Right lobe of liver (tissue), 4 donors: ENCODE measurements around the gene CMPK2.

Experiments used
- POLR2A ChIP-seq: fragments of 450-650 bp; IDR thresholded peaks from one replicate; pipeline ENCODE4 v1.6.1; 2017; ENCODE audit warnings: antibody characterized with exemption, mild to moderate bottlenecking
- TF ChIP-seq, protein P1 (sequence below), 4 donors: fragments of 200-600 bp in 3 of 4; fragments of 450-650 bp in 1 of 4; IDR thresholded peaks; one replicate each; pipeline versions ENCODE4 v1.5.1 to v1.8.0; 2016 to 2022; ENCODE audit warnings: antibody characterized with exemption in 4 of 4, mild to moderate bottlenecking in 2 of 4
- donor health status: DM: no; HTN: no; CAD: no.
- donor health status: DM: no; HTN: no; CAD: no.
- donor health status: DM: no; HTN: yes; CAD: no.

DNA sequence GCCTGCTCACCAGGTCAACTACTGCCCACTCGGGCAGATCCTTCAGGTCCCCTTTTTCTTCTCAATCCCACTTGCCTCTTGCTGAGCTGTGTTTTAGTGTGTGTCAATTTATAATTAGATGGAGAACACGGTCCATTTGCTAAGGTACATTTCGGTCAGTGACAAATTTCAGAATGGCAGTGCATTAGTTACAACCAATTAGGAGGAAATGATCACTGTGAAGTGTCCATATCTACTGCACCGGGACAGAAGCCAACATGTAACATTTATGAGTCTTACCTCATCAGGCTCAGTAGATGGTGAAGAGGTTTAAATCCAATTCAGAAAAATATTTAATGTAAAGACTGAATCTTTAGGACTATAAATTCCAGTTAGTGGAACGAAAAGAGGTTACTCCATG is 47.7 kb downstream of the CMPK2 start:
- TF ChIP-seq, protein P1, sequence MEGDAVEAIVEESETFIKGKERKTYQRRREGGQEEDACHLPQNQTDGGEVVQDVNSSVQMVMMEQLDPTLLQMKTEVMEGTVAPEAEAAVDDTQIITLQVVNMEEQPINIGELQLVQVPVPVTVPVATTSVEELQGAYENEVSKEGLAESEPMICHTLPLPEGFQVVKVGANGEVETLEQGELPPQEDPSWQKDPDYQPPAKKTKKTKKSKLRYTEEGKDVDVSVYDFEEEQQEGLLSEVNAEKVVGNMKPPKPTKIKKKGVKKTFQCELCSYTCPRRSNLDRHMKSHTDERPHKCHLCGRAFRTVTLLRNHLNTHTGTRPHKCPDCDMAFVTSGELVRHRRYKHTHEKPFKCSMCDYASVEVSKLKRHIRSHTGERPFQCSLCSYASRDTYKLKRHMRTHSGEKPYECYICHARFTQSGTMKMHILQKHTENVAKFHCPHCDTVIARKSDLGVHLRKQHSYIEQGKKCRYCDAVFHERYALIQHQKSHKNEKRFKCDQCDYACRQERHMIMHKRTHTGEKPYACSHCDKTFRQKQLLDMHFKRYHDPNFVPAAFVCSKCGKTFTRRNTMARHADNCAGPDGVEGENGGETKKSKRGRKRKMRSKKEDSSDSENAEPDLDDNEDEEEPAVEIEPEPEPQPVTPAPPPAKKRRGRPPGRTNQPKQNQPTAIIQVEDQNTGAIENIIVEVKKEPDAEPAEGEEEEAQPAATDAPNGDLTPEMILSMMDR (IDR thresholded peaks at IDR 0.05) = no peak
- TF ChIP-seq POLR2A = no peak
